ENCODE data around the gene MAGI3.

Gene MAGI3

GRCh38 chr1:113677250-113678158 lies 287.2 kb downstream of the MAGI3 start:
- no peak overlapping the region for H3K4me3 ChIP-seq (ENCODE audit: low read length)
- TF ChIP-seq CTCF (IDR thresholded peaks at IDR 0.05; ENCODE audit: insufficient read depth, low read depth, low read length, missing control alignments), result peak; percentile 55
- DNase-seq (ENCODE audit: low read depth), result peak; percentile 46

GRCh38 chr1:113678159-113678469 lies 287.8 kb downstream of the MAGI3 start:
- no peak for DNase-seq (ENCODE audit: low read depth)
- TF ChIP-seq CTCF (IDR thresholded peaks at IDR 0.05; ENCODE audit: insufficient read depth, low read depth, low read length, missing control alignments), result no peak
- no peak overlapping the region for H3K4me3 ChIP-seq (ENCODE audit: low read length)

- H3K4me3 ChIP-seq (ENCODE audit: low read length), result no peak overlapping the region
- TF ChIP-seq CTCF (IDR thresholded peaks at IDR 0.05; ENCODE audit: insufficient read depth, low read depth, low read length, missing control alignments), result no peak
- no peak for DNase-seq (ENCODE audit: low read depth)
These were observed 291.5 kb downstream of the MAGI3 start for GRCh38 chr1:113681596-113682337.

GRCh38 chr1:113683384-113684152 lies 293.3 kb downstream of the MAGI3 start:
- no peak overlapping the region for H3K4me3 ChIP-seq (ENCODE audit: low read length)
- no peak for TF ChIP-seq CTCF (IDR thresholded peaks at IDR 0.05; ENCODE audit: insufficient read depth, low read depth, low read length, missing control alignments)
- no peak for DNase-seq (ENCODE audit: low read depth)

GRCh38 chr1:113684153-113684541 lies 293.8 kb downstream of the MAGI3 start:
- no peak for DNase-seq (ENCODE audit: low read depth)
- TF ChIP-seq CTCF (IDR thresholded peaks at IDR 0.05; ENCODE audit: insufficient read depth, low read depth, low read length, missing control alignments), result no peak
- no peak overlapping the region for H3K4me3 ChIP-seq (ENCODE audit: low read length)

GRCh38 chr1:113686891-113687618 lies 296.7 kb downstream of the MAGI3 start:
- no peak for DNase-seq (ENCODE audit: low read depth)
- no peak overlapping the region for H3K4me3 ChIP-seq (ENCODE audit: low read length)
- no peak for TF ChIP-seq CTCF (IDR thresholded peaks at IDR 0.05; ENCODE audit: insufficient read depth, low read depth, low read length, missing control alignments)
